Breast epithelium (tissue), 4 donors: Measurements from ENCODE around the gene RPL11. TPM values are rescaled to one million over a fixed set of nuclear protein-coding genes. Genes with fewer than 3 reads are reported as not detected.

ENCODE experiments used
- DNase-seq, 2 donors: peaks; one replicate each; pipeline ENCODE4 v3.0.0-alpha.2; 2019; ENCODE audit warnings: low spot score in 2 of 2
- H3K27ac ChIP-seq, 2 donors: fragments of 200-600 bp; sonication (generic) in 1 of 2; one replicate each; pipeline ENCODE4 v1.5.1; 2016 to 2019; ENCODE audit warnings: mild to moderate bottlenecking in 1 of 2
- H3K27me3 ChIP-seq, 2 donors: fragments of 200-600 bp; sonication (generic) in 1 of 2; one replicate each; pipeline versions ENCODE4 v1.5.1 to v1.6.0; 2017 to 2019; ENCODE audit warnings: control low read depth in 1 of 2, mild to moderate bottlenecking in 1 of 2
- H3K36me3 ChIP-seq: fragments of 200-600 bp; one replicate; pipeline ENCODE4 v1.5.1; 2019
- H3K4me1 ChIP-seq, 2 donors: fragments of 200-600 bp; sonication (generic); one replicate each; pipeline ENCODE4 v1.5.1; 2016 to 2019; ENCODE audit warnings: control low read depth in 1 of 2
- H3K4me3 ChIP-seq, 3 donors: fragments of 200-600 bp; sonication (generic); 1 replicate in 2 of 3; 2 replicates in 1 of 3; pipeline ENCODE4 v1.5.1; 2016 to 2019; ENCODE audit warnings: mild to moderate bottlenecking in 3 of 3, moderate library complexity in 2 of 3
- H3K9me3 ChIP-seq, 2 donors: fragments of 200-600 bp; sonication (generic) in 1 of 2; one replicate each; pipeline ENCODE4 v1.5.1; 2016 to 2019; ENCODE audit warnings: control low read depth in 1 of 2
- POLR2A ChIP-seq: fragments of 450-650 bp; IDR thresholded peaks from one replicate; pipeline ENCODE4 v1.6.1; 2016; ENCODE audit warnings: antibody characterized with exemption, mild to moderate bottlenecking, moderate library complexity
- POLR2AphosphoS5 ChIP-seq, 3 donors: sonication (generic); formaldehyde crosslinking; IDR thresholded peaks; one replicate each; pipeline ENCODE4 v1.6.1; 2017; ENCODE audit warnings: antibody characterized with exemption in 3 of 3
- intact Hi-C: fragments of 100-400 bp; cut with DNase I; formaldehyde crosslinking; loops from one replicate; pipeline ENCODE4 v1.15.1; 2023; ENCODE audit warnings: low total_unique reads
- total RNA-seq, 3 donors: library from RNA; depleted of rRNA; stranded (reverse); fragments of >200 nt; gene quantifications; one replicate each; pipeline ENCODE4 v1.1.0, GENCODE V29; 2016
- TF ChIP-seq, protein P1 (sequence below), 3 donors: fragments of 450-650 bp; IDR thresholded peaks; one replicate each; pipeline ENCODE4 v1.5.1; 2016 to 2017; ENCODE audit warnings: antibody characterized with exemption in 3 of 3, mild to moderate bottlenecking in 3 of 3, moderate library complexity in 3 of 3

RPL11 gene
- total RNA-seq, 3 donors from 2014 or later, result 1,191 to 1,487 (median 1,340) TPM

GRCh38 chr1:23651069-23651808 lies 40.4 kb upstream of the RPL11 start:
- Histone ChIP-seq H3K36me3 (no peaks in the 10 kb centered on the region), H3K4me3 (no peak overlapping the region), H3K27ac (no peak overlapping the region), H3K9me3 (no peaks in the 10 kb centered on the region), H3K4me1 (no peaks in the 10 kb centered on the region), H3K27me3 (no peaks in the 10 kb centered on the region)
- no peak for TF ChIP-seq POLR2AphosphoS5 (IDR thresholded peaks at IDR 0.05)
- TF ChIP-seq, protein P1, sequence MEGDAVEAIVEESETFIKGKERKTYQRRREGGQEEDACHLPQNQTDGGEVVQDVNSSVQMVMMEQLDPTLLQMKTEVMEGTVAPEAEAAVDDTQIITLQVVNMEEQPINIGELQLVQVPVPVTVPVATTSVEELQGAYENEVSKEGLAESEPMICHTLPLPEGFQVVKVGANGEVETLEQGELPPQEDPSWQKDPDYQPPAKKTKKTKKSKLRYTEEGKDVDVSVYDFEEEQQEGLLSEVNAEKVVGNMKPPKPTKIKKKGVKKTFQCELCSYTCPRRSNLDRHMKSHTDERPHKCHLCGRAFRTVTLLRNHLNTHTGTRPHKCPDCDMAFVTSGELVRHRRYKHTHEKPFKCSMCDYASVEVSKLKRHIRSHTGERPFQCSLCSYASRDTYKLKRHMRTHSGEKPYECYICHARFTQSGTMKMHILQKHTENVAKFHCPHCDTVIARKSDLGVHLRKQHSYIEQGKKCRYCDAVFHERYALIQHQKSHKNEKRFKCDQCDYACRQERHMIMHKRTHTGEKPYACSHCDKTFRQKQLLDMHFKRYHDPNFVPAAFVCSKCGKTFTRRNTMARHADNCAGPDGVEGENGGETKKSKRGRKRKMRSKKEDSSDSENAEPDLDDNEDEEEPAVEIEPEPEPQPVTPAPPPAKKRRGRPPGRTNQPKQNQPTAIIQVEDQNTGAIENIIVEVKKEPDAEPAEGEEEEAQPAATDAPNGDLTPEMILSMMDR (IDR thresholded peaks at IDR 0.05), result no peak
- no peak for TF ChIP-seq POLR2A
- DNase-seq, result peak; percentile 45 to 74
- intact Hi-C loops, result no loop called here

GRCh38 chr1:23657659-23658275 lies 33.8 kb upstream of the RPL11 start:
- H3K27ac ChIP-seq, result no peak overlapping the region
- intact Hi-C loops, result no loop called here
- H3K4me1 ChIP-seq, result no peaks in the 10 kb centered on the region
- no peak overlapping the region for H3K4me3 ChIP-seq
- no peaks in the 10 kb centered on the region for H3K9me3 ChIP-seq
- TF ChIP-seq POLR2A (no peak), POLR2AphosphoS5 (IDR thresholded peaks at IDR 0.05) (no peak)
- TF ChIP-seq, protein P1 (IDR thresholded peaks at IDR 0.05), result peak; percentile 7 to 67 (median 28)
- H3K36me3 ChIP-seq, result no peaks in the 10 kb centered on the region
- no peaks in the 10 kb centered on the region for H3K27me3 ChIP-seq
- DNase-seq, result no peak

- H3K27me3 ChIP-seq, result no peaks in the 10 kb centered on the region
- no peak overlapping the region for H3K27ac ChIP-seq
- H3K4me3 ChIP-seq, result no peak overlapping the region
- H3K9me3 ChIP-seq, result no peaks in the 10 kb centered on the region
- H3K36me3 ChIP-seq, result no peaks in the 10 kb centered on the region
- TF ChIP-seq, protein P1 (IDR thresholded peaks at IDR 0.05), result no peak
- TF ChIP-seq POLR2AphosphoS5 (IDR thresholded peaks at IDR 0.05) (no peak), POLR2A (no peak)
- no peaks in the 10 kb centered on the region for H3K4me1 ChIP-seq
- no peak for DNase-seq
- intact Hi-C loops, result no loop called here
Observed at GRCh38 chr1:23660671-23661070, 30.9 kb upstream of the RPL11 start.

- Histone ChIP-seq H3K27ac (no peak overlapping the region), H3K27me3 (no peaks in the 10 kb centered on the region), H3K9me3 (no peaks in the 10 kb centered on the region), H3K4me1 (no peaks in the 10 kb centered on the region), H3K36me3 (no peaks in the 10 kb centered on the region), H3K4me3 (no peak overlapping the region)
- no peak for TF ChIP-seq POLR2A
- intact Hi-C loops, result no loop called here
- DNase-seq, result no peak
Observed at GRCh38 chr1:23661887-23662286, 29.7 kb upstream of the RPL11 start.

GRCh38 chr1:23664837-23665795 lies 26.5 kb upstream of the RPL11 start:
- Histone ChIP-seq H3K9me3 (no peaks in the 10 kb centered on the region), H3K36me3 (no peaks in the 10 kb centered on the region), H3K27ac (no peak overlapping the region), H3K4me3 (no peak overlapping the region), H3K4me1 (no peaks in the 10 kb centered on the region), H3K27me3 (no peaks in the 10 kb centered on the region)
- no peak for DNase-seq
- TF ChIP-seq POLR2A (no peak), POLR2AphosphoS5 (IDR thresholded peaks at IDR 0.05) (no peak)
- intact Hi-C loops, result no loop called here
